ENCODE measurements around the gene S100A2.

The S100A2 gene

DNA sequence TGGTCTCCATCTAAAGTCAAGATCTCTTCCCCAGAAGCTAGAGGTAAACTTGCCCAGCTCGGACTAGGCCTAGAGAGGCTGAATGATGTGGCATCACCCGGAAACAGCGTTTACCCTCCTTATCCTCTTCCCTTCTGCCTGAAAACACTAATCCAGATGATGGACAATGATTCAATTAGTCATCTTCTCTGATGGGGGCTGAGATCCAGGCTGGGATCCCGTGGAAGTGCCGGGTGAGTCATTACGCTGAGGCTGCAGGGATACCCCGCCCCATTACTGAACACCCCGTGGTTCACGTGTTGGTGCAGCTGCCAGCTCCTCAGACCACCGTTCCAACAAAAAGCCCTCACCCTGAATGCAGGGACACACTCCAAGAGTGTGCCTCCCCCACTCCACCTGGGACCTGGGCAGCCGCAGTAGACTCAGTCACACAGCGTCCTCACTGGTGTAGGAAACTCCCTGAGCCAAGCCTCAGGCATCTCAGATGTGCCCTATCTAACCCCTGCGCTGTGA, 31.9 kb downstream of the S100A2 start:
- 15% methylated on average over 10 of the region's 13 CpGs for WGBS
- peak; percentile 94 for DNase-seq
- H3K27me3 ChIP-seq (ENCODE audit: control insufficient read depth in 1 of 2, insufficient read depth in 1 of 2, low read length in 2 of 2): no peaks in the 10 kb centered on the region

DNA sequence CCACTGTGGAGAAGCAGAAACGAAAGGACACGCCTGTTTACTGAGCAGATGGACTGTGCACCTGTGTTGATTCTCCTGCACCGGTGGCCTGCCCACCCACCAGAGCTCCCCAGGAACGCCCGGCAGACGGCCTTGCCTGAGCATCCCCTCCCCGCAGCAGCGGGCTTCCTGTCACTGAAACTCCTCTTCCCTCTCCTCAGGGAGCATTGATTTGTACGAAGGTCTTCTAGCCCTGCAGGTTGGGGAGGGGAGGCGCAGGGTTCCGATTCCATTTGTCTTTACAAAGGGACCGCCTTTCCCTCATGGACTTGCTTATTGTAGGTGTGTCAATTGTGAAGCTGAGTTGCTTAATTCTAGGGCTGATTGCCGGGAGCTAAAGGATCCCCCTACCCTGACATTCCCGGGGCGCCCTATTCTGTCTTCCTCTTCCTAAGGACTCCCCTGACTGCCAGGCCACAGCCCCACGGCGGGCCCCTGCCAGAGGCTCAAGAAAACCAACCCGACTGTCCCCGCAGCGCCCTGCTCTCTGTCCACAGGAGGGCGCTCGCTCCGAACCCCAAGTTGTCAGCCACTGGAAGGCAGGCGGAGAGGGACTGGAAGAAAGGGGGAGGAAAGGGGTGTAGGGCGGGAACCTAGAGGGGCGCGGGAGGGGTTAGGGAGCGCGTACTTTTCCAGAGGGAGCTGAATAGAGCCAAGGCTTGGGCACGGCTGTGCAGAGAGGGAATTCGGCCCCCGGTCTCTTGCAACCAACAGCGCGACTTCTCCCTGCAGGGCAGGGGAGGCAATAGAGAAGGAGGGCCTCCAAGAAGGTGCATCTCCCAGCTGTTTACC, 32.7 kb downstream of the S100A2 start:
- peak; percentile 89 for DNase-seq
- no peak overlapping the region for H2BK15ac ChIP-seq (ENCODE audit: low read depth, poor library complexity, severe bottlenecking)
- H2BK120ac ChIP-seq (ENCODE audit: low read depth, low read length): peak overlapping the region; percentile 77
- H3K4me2 ChIP-seq (ENCODE audit: low read length, poor library complexity, severe bottlenecking): peak overlapping the region; percentile 77
- peak overlapping the region; percentile 56 for H2AFZ ChIP-seq (ENCODE audit: low read depth, low read length)
- peak overlapping the region; percentile 98 for H3K9ac ChIP-seq (ENCODE audit: low read length)
- H2BK12ac ChIP-seq (ENCODE audit: low read length in 2 of 2): peak overlapping the region; percentile 46 to 71
- no peaks in the 10 kb centered on the region for H3K27me3 ChIP-seq (ENCODE audit: control insufficient read depth in 1 of 2, insufficient read depth in 1 of 2, low read length in 2 of 2)
- peak overlapping the region; percentile 88 for H2BK5ac ChIP-seq (ENCODE audit: low read depth, low read length, poor library complexity, severe bottlenecking)
- peak overlapping the region; percentile 94 for H4K8ac ChIP-seq (ENCODE audit: low read length)
- H3K18ac ChIP-seq (ENCODE audit: low read depth in 1 of 2, low read length in 2 of 2): peak overlapping the region; percentile 81 to 92
- WGBS: 21% methylated on average over 27 of the region's 34 CpGs
- H3K36me3 ChIP-seq (ENCODE audit: control insufficient read depth in 1 of 2, insufficient read depth in 2 of 2, low read depth in 1 of 2, low read length in 2 of 2): peaks cover 8 to 13% of the 10 kb centered on the region in 2 experiments
- peak overlapping the region in 1 of 2 experiments; percentile 73 for H3K14ac ChIP-seq (ENCODE audit: low read length in 2 of 2)
- H3K27ac ChIP-seq (ENCODE audit: low read length, poor library complexity, severe bottlenecking): peak overlapping the region; percentile 98
- H3K4me1 ChIP-seq (ENCODE audit: control insufficient read depth, insufficient read depth, low read depth, low read length): peaks cover 31% of the 10 kb centered on the region
- H4K91ac ChIP-seq (ENCODE audit: low read length): peak overlapping the region; percentile 63
- H3K79me1 ChIP-seq (replicated peaks; ENCODE audit: low read length, poor library complexity, severe bottlenecking): peaks cover 2% of the 10 kb centered on the region
- H3K4ac ChIP-seq (ENCODE audit: low read depth in 1 of 2, low read length in 2 of 2): peak overlapping the region; percentile 70 to 97
- H3K23ac ChIP-seq (ENCODE audit: low read length in 2 of 2): no peak overlapping the region
- H3K4me3 ChIP-seq (ENCODE audit: insufficient read depth in 1 of 2, low read depth in 1 of 2, low read length in 2 of 2): peak overlapping the region in 1 of 2 experiments; percentile 97
- H2AK5ac ChIP-seq (ENCODE audit: low read length, severe bottlenecking): peak overlapping the region; percentile 95
- H3K9me3 ChIP-seq (ENCODE audit: control insufficient read depth, low read length): no peaks in the 10 kb centered on the region

More for the DNA sequence above, 31.9 kb downstream of the S100A2 start:
- H3K4me1 ChIP-seq (ENCODE audit: control insufficient read depth, insufficient read depth, low read depth, low read length): peaks cover 34% of the 10 kb centered on the region
- H3K4ac ChIP-seq (ENCODE audit: low read depth in 1 of 2, low read length in 2 of 2): peak overlapping the region; percentile 57 to 97
- no peaks in the 10 kb centered on the region for H3K9me3 ChIP-seq (ENCODE audit: control insufficient read depth, low read length)
- H3K4me3 ChIP-seq (ENCODE audit: insufficient read depth in 1 of 2, low read depth in 1 of 2, low read length in 2 of 2): peak overlapping the region; percentile 9 to 97
- H2BK12ac ChIP-seq (ENCODE audit: low read length in 2 of 2): peak overlapping the region; percentile 71 to 94
- peak overlapping the region; percentile 88 for H2BK5ac ChIP-seq (ENCODE audit: low read depth, low read length, poor library complexity, severe bottlenecking)
- H4K8ac ChIP-seq (ENCODE audit: low read length): peak overlapping the region; percentile 94
- H4K91ac ChIP-seq (ENCODE audit: low read length): peak overlapping the region; percentile 92
- H3K9ac ChIP-seq (ENCODE audit: low read length): peak overlapping the region; percentile 98
- H3K36me3 ChIP-seq (ENCODE audit: control insufficient read depth in 1 of 2, insufficient read depth in 2 of 2, low read depth in 1 of 2, low read length in 2 of 2): peaks cover 8 to 13% of the 10 kb centered on the region in 2 experiments
- peak overlapping the region; percentile 98 for H2AK5ac ChIP-seq (ENCODE audit: low read length, severe bottlenecking)
- peak overlapping the region; percentile 98 for H3K27ac ChIP-seq (ENCODE audit: low read length, poor library complexity, severe bottlenecking)
- peak overlapping the region in 1 of 2 experiments; percentile 53 for H3K23ac ChIP-seq (ENCODE audit: low read length in 2 of 2)
- H3K18ac ChIP-seq (ENCODE audit: low read depth in 1 of 2, low read length in 2 of 2): peak overlapping the region; percentile 81 to 92
- H3K79me1 ChIP-seq (replicated peaks; ENCODE audit: low read length, poor library complexity, severe bottlenecking): peaks cover 2% of the 10 kb centered on the region
- H2AFZ ChIP-seq (ENCODE audit: low read depth, low read length): no peak overlapping the region
- peak overlapping the region; percentile 26 for H2BK15ac ChIP-seq (ENCODE audit: low read depth, poor library complexity, severe bottlenecking)
- peak overlapping the region; percentile 77 for H3K4me2 ChIP-seq (ENCODE audit: low read length, poor library complexity, severe bottlenecking)
- peak overlapping the region; percentile 77 for H2BK120ac ChIP-seq (ENCODE audit: low read depth, low read length)
- peak overlapping the region in 1 of 2 experiments; percentile 73 for H3K14ac ChIP-seq (ENCODE audit: low read length in 2 of 2)

DNA sequence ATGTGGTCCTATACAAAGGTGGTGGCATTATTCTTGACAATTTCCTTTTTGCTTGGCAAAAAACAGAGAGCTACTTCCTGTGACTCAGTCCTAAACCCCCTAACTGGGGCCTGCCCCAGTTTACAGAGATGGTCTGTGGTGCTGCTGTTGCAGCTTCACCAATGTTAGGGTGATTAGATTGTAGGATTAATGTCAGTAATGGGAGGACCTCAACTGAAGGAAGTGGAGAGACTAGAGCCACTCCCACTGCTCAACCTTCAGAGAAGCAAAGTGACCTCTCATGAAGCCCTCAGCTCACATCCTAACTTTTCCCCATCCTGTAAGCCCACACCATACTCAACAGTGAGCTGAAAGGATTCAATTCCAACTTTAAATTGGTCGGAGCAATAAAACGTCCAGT, 33.5 kb downstream of the S100A2 start:
- H4K91ac ChIP-seq (ENCODE audit: low read length): no peak overlapping the region
- no peak overlapping the region for H3K4me2 ChIP-seq (ENCODE audit: low read length, poor library complexity, severe bottlenecking)
- H3K14ac ChIP-seq (ENCODE audit: low read length in 2 of 2): no peak overlapping the region
- no peak overlapping the region for H2BK5ac ChIP-seq (ENCODE audit: low read depth, low read length, poor library complexity, severe bottlenecking)
- no peak overlapping the region for H2BK120ac ChIP-seq (ENCODE audit: low read depth, low read length)
- no peak overlapping the region for H2BK12ac ChIP-seq (ENCODE audit: low read length in 2 of 2)
- H3K4me1 ChIP-seq (ENCODE audit: control insufficient read depth, insufficient read depth, low read depth, low read length): peaks cover 31% of the 10 kb centered on the region
- 49% methylated on average over 2 of the region's 2 CpGs for WGBS
- no peak overlapping the region for H3K27ac ChIP-seq (ENCODE audit: low read length, poor library complexity, severe bottlenecking)
- peak overlapping the region; percentile 73 for H2AK5ac ChIP-seq (ENCODE audit: low read length, severe bottlenecking)
- peak overlapping the region; percentile 75 for H4K8ac ChIP-seq (ENCODE audit: low read length)
- H3K9ac ChIP-seq (ENCODE audit: low read length): peak overlapping the region; percentile 98
- no peak overlapping the region for H2AFZ ChIP-seq (ENCODE audit: low read depth, low read length)
- peaks cover 2% of the 10 kb centered on the region for H3K79me1 ChIP-seq (replicated peaks; ENCODE audit: low read length, poor library complexity, severe bottlenecking)
- no peaks in the 10 kb centered on the region for H3K9me3 ChIP-seq (ENCODE audit: control insufficient read depth, low read length)
- H3K27me3 ChIP-seq (ENCODE audit: control insufficient read depth in 1 of 2, insufficient read depth in 1 of 2, low read length in 2 of 2): no peaks in the 10 kb centered on the region
- H3K36me3 ChIP-seq (ENCODE audit: control insufficient read depth in 1 of 2, insufficient read depth in 2 of 2, low read depth in 1 of 2, low read length in 2 of 2): peaks cover 8 to 13% of the 10 kb centered on the region in 2 experiments
- H3K18ac ChIP-seq (ENCODE audit: low read depth in 1 of 2, low read length in 2 of 2): peak overlapping the region; percentile 26 to 49
- peak overlapping the region in 1 of 2 experiments; percentile 38 for H3K4ac ChIP-seq (ENCODE audit: low read depth in 1 of 2, low read length in 2 of 2)
- no peak overlapping the region for H3K23ac ChIP-seq (ENCODE audit: low read length in 2 of 2)
- H2BK15ac ChIP-seq (ENCODE audit: low read depth, poor library complexity, severe bottlenecking): no peak overlapping the region
- DNase-seq: no peak
- no peak overlapping the region for H3K4me3 ChIP-seq (ENCODE audit: insufficient read depth in 1 of 2, low read depth in 1 of 2, low read length in 2 of 2)

DNA sequence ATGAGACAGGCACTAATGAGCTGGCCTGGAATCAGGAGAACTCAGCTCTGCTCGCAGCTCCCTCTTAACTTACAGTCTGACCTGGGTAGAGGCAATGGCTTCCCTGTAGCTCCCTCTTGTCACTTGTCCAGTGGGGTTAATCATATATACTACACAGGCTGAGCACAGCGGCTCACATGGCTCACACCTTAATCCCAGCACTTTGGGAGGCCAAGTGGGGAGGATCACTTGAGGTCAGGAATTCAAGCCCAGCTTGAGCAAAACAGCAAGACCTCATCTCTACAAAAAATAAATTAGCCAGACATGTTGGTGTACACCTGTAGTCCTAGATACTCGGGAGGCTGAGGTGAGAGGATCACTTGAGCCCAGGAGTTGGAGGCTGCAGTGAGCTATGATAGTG, 34.0 kb downstream of the S100A2 start:
- 93% methylated on average over 3 of the region's 3 CpGs for WGBS
- Histone ChIP-seq H3K18ac (ENCODE audit: low read depth in 1 of 2, low read length in 2 of 2) (no peak overlapping the region), H3K36me3 (ENCODE audit: control insufficient read depth in 1 of 2, insufficient read depth in 2 of 2, low read depth in 1 of 2, low read length in 2 of 2) (peaks cover 8 to 13% of the 10 kb centered on the region in 2 experiments), H3K9me3 (ENCODE audit: control insufficient read depth, low read length) (no peaks in the 10 kb centered on the region), H3K14ac (ENCODE audit: low read length in 2 of 2) (no peak overlapping the region), H3K9ac (ENCODE audit: low read length) (peak overlapping the region; percentile 19), H3K4me3 (ENCODE audit: insufficient read depth in 1 of 2, low read depth in 1 of 2, low read length in 2 of 2) (no peak overlapping the region), H3K27ac (ENCODE audit: low read length, poor library complexity, severe bottlenecking) (no peak overlapping the region), H2BK5ac (ENCODE audit: low read depth, low read length, poor library complexity, severe bottlenecking) (no peak overlapping the region), H4K8ac (ENCODE audit: low read length) (no peak overlapping the region), H3K4ac (ENCODE audit: low read depth in 1 of 2, low read length in 2 of 2) (no peak overlapping the region), H3K79me1 (replicated peaks; ENCODE audit: low read length, poor library complexity, severe bottlenecking) (peaks cover 2% of the 10 kb centered on the region), H3K27me3 (ENCODE audit: control insufficient read depth in 1 of 2, insufficient read depth in 1 of 2, low read length in 2 of 2) (no peaks in the 10 kb centered on the region), H2AK5ac (ENCODE audit: low read length, severe bottlenecking) (peak overlapping the region; percentile 15), H3K4me1 (ENCODE audit: control insufficient read depth, insufficient read depth, low read depth, low read length) (peaks cover 29% of the 10 kb centered on the region), H2AFZ (ENCODE audit: low read depth, low read length) (no peak overlapping the region), H3K4me2 (ENCODE audit: low read length, poor library complexity, severe bottlenecking) (no peak overlapping the region), H2BK15ac (ENCODE audit: low read depth, poor library complexity, severe bottlenecking) (no peak overlapping the region), H2BK120ac (ENCODE audit: low read depth, low read length) (no peak overlapping the region), H3K23ac (ENCODE audit: low read length in 2 of 2) (no peak overlapping the region), H2BK12ac (ENCODE audit: low read length in 2 of 2) (no peak overlapping the region), H4K91ac (ENCODE audit: low read length) (no peak overlapping the region)
- DNase-seq: no peak
